ENCODE data around the gene MKNK1.

Gene MKNK1

DNA sequence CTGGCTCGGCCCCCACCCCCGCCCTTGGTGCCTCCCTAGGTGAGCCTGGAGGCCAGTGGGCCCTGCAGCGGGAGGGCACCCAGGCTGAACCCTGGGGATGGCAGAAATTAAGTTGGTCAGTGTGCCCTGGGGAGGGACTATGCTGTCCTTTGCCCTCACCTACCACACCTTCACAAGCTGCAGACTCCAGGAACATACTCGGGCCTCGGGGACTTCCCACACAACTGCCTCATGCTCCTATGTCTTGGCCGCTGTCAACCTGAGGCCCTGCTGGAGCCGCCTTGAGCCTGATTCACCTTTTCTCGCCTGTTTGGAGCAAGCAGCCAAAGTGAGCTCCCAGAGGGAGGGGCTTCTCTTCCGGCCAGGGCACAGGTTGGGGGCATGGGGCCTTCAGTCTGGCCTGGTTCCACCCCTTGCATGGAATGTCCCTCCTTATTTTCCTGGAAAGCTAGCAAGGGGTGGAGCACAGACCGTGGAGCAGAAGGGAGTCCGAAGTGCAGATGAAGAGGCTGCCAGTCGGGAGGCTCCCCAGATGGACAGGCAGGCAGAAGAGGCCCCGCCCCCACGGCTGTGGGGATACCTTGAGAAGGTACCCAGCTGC, 77.3 kb downstream of the MKNK1 start:
- ATAC-seq (ENCODE audit: low read depth) (no peak), DNase-seq (ENCODE audit: low spot score) (no peak)
- TF ChIP-seq, protein P1, sequence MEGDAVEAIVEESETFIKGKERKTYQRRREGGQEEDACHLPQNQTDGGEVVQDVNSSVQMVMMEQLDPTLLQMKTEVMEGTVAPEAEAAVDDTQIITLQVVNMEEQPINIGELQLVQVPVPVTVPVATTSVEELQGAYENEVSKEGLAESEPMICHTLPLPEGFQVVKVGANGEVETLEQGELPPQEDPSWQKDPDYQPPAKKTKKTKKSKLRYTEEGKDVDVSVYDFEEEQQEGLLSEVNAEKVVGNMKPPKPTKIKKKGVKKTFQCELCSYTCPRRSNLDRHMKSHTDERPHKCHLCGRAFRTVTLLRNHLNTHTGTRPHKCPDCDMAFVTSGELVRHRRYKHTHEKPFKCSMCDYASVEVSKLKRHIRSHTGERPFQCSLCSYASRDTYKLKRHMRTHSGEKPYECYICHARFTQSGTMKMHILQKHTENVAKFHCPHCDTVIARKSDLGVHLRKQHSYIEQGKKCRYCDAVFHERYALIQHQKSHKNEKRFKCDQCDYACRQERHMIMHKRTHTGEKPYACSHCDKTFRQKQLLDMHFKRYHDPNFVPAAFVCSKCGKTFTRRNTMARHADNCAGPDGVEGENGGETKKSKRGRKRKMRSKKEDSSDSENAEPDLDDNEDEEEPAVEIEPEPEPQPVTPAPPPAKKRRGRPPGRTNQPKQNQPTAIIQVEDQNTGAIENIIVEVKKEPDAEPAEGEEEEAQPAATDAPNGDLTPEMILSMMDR (IDR thresholded peaks at IDR 0.05; ENCODE audit: poor library complexity, severe bottlenecking) = no peak
- Histone ChIP-seq H3K27me3 (ENCODE audit: insufficient read depth, poor library complexity, severe bottlenecking) (no peaks in the 10 kb centered on the region), H3K27ac (ENCODE audit: poor library complexity, severe bottlenecking) (no peak overlapping the region), H3K4me3 (ENCODE audit: severe bottlenecking) (no peak overlapping the region), H3K4me1 (ENCODE audit: insufficient read depth, poor library complexity, severe bottlenecking) (peaks cover 8% of the 10 kb centered on the region), H3K9me3 (ENCODE audit: severe bottlenecking) (no peaks in the 10 kb centered on the region), H3K36me3 (ENCODE audit: low read depth) (no peaks in the 10 kb centered on the region)

DNA sequence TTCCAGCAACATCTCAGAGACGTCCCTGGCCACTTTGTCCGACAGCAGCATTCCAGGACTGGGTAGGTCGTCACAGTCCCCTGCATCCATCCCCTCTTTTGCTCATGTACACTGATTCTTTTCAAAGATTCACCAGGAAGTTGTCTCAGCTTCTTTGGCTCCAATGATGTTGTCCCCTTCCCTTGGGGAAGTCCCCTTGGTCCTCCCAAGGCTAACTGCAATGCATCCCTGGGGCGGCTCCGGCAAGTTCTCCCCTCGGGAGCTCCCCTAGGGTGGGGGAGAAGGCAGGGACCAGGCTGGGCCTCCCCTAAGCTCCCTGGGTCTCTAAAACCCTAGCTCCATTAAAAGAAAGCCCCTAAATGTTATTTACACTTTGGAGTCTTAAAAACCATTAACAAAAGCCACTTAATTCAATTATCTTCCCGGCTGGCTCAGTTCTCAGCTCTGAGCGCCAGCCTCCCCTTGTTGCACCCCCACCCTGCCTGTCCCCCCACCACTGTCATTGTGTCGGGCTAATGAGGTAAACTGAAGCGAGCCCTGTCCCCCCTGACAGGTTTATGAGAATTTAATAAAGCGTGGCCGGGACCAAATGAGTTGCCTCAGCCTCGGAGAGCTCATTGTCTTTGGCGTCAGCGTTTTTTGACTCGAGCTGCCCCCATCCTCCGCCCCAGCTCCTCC, 77.9 kb downstream of the MKNK1 start:
- TF ChIP-seq, protein P1 (IDR thresholded peaks at IDR 0.05; ENCODE audit: poor library complexity, severe bottlenecking) = no peak
- Histone ChIP-seq H3K36me3 (ENCODE audit: low read depth) (no peaks in the 10 kb centered on the region), H3K4me3 (ENCODE audit: severe bottlenecking) (no peak overlapping the region), H3K9me3 (ENCODE audit: severe bottlenecking) (no peaks in the 10 kb centered on the region), H3K27me3 (ENCODE audit: insufficient read depth, poor library complexity, severe bottlenecking) (no peaks in the 10 kb centered on the region), H3K4me1 (ENCODE audit: insufficient read depth, poor library complexity, severe bottlenecking) (peaks cover 8% of the 10 kb centered on the region), H3K27ac (ENCODE audit: poor library complexity, severe bottlenecking) (no peak overlapping the region)
- no peak for DNase-seq (ENCODE audit: low spot score)
- no peak for ATAC-seq (ENCODE audit: low read depth)

DNA sequence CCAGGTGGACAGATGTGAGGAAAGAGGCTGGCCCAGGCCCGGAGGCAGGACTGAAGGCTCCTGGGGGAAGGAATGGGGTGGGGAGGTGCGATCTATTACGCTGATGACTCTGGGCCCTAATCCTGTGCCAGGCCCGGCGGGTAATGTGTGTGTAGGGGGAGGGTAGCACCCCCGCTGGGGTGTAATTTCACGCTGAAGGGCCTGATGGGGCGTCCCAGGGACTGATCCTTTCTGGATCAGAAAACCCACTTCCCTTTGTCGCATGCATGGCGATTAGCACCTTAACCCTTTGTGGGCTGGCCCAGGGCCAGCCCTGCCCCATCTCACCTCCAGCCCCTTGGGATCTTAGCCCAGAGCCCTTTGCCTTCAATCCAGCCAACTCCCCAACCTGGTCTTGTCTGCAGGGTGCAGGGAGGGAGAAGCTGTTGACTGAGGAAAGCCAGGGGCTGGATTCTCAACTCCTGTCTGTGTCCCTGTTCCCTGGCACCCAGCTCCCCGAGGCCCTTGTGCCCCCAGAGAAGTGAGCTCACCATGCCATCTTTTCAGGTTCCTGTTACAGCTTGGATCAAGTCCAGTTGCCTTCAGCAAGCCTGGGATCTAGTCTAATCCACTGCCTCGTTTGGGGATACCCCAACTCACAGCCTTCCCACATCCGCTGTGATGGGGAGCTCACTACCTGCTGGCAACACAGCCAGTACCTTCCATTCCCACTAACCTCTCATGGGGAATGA, 78.7 kb downstream of the MKNK1 start:
- TF ChIP-seq, protein P1 (IDR thresholded peaks at IDR 0.05; ENCODE audit: poor library complexity, severe bottlenecking) = no peak
- DNase-seq (ENCODE audit: low spot score) (no peak), ATAC-seq (ENCODE audit: low read depth) (no peak)
- H3K4me1 ChIP-seq (ENCODE audit: insufficient read depth, poor library complexity, severe bottlenecking) = peaks cover 16% of the 10 kb centered on the region
- no peaks in the 10 kb centered on the region for H3K9me3 ChIP-seq (ENCODE audit: severe bottlenecking)
- H3K27ac ChIP-seq (ENCODE audit: poor library complexity, severe bottlenecking) = no peak overlapping the region
- no peaks in the 10 kb centered on the region for H3K27me3 ChIP-seq (ENCODE audit: insufficient read depth, poor library complexity, severe bottlenecking)
- H3K4me3 ChIP-seq (ENCODE audit: severe bottlenecking) = no peak overlapping the region
- H3K36me3 ChIP-seq (ENCODE audit: low read depth) = no peaks in the 10 kb centered on the region

DNA sequence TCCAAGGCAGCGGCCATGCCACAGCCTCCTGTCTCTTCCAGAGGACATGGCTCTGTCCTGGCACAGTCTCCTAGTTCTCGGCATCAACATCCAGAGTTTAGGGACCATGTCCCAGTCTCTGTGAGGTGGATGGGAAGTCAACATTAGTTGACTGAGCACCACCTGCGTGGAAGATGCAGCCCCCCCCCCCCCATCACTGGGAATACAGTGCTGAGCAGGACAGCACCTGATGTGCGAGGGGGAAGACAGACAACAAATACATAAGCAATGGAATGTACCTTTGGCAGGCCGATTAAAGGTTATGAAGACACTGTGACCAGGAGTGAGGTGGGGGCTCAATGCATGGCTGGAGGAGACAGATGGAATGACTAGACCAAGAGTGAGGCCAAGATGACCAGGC, 79.2 kb downstream of the MKNK1 start:
- no peaks in the 10 kb centered on the region for H3K9me3 ChIP-seq (ENCODE audit: severe bottlenecking)
- no peak overlapping the region for H3K27ac ChIP-seq (ENCODE audit: poor library complexity, severe bottlenecking)
- H3K36me3 ChIP-seq (ENCODE audit: low read depth) = no peaks in the 10 kb centered on the region
- ATAC-seq (ENCODE audit: low read depth) (no peak), DNase-seq (ENCODE audit: low spot score) (no peak)
- H3K4me1 ChIP-seq (ENCODE audit: insufficient read depth, poor library complexity, severe bottlenecking) = peaks cover 21% of the 10 kb centered on the region
- TF ChIP-seq, protein P1 (IDR thresholded peaks at IDR 0.05; ENCODE audit: poor library complexity, severe bottlenecking) = no peak
- H3K27me3 ChIP-seq (ENCODE audit: insufficient read depth, poor library complexity, severe bottlenecking) = no peaks in the 10 kb centered on the region
- no peak overlapping the region for H3K4me3 ChIP-seq (ENCODE audit: severe bottlenecking)

All from RWPE2 (cell line).